Pancreas (tissue), 10 donors: ENCODE data around the gene PSME4. TPM values are rescaled to one million over a fixed set of nuclear protein-coding genes. Genes with fewer than 3 reads are reported as not detected.

ENCODE experiments used
- ATAC-seq, 4 donors: fragments of 200-7000 bp; cut with Tn5 transposase; one replicate each; pipeline versions ENCODE4 v1.8.0 to v1.9.1; 2020; ENCODE audit warnings: mild to moderate bottlenecking in 4 of 4, moderate library complexity in 4 of 4
- DNase-seq, 6 donors: peaks; one replicate each; pipeline ENCODE4 v3.0.0-alpha.2; 2020
- FAIRE-seq: peaks from 2 replicates; lab custom pipeline; 2012; peaks lifted over from hg19 to GRCh38; lab: Jason Lieb, UNC
- H3K27ac ChIP-seq, 4 donors: fragments of 200-600 bp; sonication (generic); 1 replicate in 3 of 4; 2 replicates in 1 of 4; pipeline versions ENCODE4 v1.5.0 to v1.8.0; 2020
- H3K27me3 ChIP-seq, 4 donors: fragments of 200-600 bp; one replicate each; pipeline ENCODE4 v1.8.0; 2021
- H3K36me3 ChIP-seq, 3 donors: fragments of 200-600 bp; sonication (generic) in 1 of 3; one replicate each; pipeline versions ENCODE4 v1.5.0 to v1.8.0; 2020 to 2021
- H3K4me1 ChIP-seq, 3 donors: fragments of 200-600 bp; one replicate each; pipeline ENCODE4 v1.8.0; 2021
- H3K4me3 ChIP-seq, 4 donors: fragments of 200-600 bp; sonication (generic) in 2 of 4; one replicate each; pipeline versions ENCODE4 v1.5.0 to v1.8.0; 2020 to 2021
- H3K9me3 ChIP-seq, 4 donors: fragments of 200-600 bp; one replicate each; pipeline ENCODE4 v1.8.0; 2021
- WGBS, 2 donors: extraction: QIAGEN DNeasy Blood & Tissue Kit; methylation state at CpG; one replicate each; pipeline ENCODE4 v1.1.7; 2013; 5-methylcytosine and 5-hydroxymethylcytosine counted together
- intact Hi-C, 3 donors: fragments of 100-400 bp; cut with DNase I; formaldehyde crosslinking; loops; one replicate each; pipeline versions ENCODE4 v1.11.1 to v1.14.2; 2022
- microRNA-seq, 2 donors: library from miRNA; unstranded; fragments of <30 nt; microRNA quantifications; one replicate each; pipeline versions ENCODE4 to v1.1.0, GENCODE V29; 2019 to 2020
- polyA plus RNA-seq, 2 donors: library from polyadenylated mRNA; stranded (reverse); fragments of 200-250 nt; gene quantifications; one replicate each; pipeline ENCODE4 v1.2.3, GENCODE V29; 2013
- total RNA-seq, 6 donors: library from RNA; stranded (reverse); fragmentation: NEBNext Ultra II Directional in 4 of 6; extraction: Animal tissue kit (Norgen Biotek cat#: 25700) in 4 of 6; gene quantifications; one replicate each; pipeline versions ENCODE4 v1.2.1 to v1.2.4, GENCODE V29; 2021 to 2023
- TF ChIP-seq, protein P1 (sequence below), 4 donors: fragments of 200-600 bp; sonication (generic) in 3 of 4; IDR thresholded peaks; one replicate each; pipeline versions ENCODE4 v1.5.0 to v1.8.0; 2021; ENCODE audit warnings: antibody characterized with exemption in 4 of 4
- donor health status: healthy with polysubstance abuse.
- donor health status: DM: no; HTN: no; CAD: no; lungs with moderate emphysema.
- donor health status: DM: no; HTN: no; CAD: no.
- donor health status: control.
- donor health status: control.
- donor health status: Bipolar disorder and iron deficiency.
- donor health status: DM: yes; HTN: yes; CAD: no.
- donor health status: DM: no; HTN: no; CAD: no.
- donor health status: DM: no; HTN: no; CAD: no.
- donor health status: DM: yes; HTN: yes; CAD: no.

PSME4 gene
- total and polyA plus RNA-seq, 8 donors, result 13.8 to 27.7 (median 17.8) TPM

DNA sequence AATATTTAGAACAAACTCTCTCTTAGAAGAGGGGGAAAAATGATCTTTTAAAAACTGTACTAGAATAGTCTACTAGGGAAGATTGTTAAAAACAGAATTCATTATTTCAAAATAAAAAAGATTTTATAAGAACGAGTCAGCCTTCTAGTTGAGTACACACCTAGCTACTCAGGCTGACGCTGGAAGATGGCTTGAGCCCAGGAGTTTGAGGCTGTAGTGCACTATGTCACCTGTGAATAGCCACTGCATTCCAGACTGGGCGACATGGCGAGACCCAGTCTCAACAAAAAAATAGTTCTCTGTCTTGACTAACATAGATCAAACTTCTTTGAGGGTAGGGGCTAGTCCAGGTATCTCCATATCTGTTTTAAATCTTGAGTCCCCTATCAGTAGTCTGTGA, 150.1 kb downstream of the PSME4 start:
- intact Hi-C loops, result no loop called here

DNA sequence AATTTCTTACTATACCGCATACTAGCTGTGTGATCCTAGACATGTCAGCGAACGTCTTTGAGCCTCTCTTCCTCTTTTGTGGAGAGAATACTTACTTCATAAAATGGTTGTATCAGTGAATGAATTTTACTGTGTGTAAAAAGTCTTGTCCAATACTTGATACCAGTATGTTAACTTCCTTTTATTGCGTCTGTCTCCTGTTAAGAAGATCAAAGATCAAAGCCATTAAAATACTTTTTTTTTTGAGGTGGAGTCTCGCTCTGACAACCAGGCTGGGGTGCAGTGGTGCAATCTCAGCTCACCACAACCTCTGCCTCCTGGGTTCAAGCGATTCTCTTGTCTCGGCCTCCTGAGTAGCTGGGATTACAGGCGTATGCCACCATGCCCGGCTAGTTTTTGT, 150.7 kb downstream of the PSME4 start:
- Histone ChIP-seq H3K4me1 (no peaks in the 10 kb centered on the region), H3K4me3 (no peak overlapping the region), H3K27ac (no peak overlapping the region), H3K27me3 (no peaks in the 10 kb centered on the region), H3K36me3 (peaks cover 0 to 25% (median 0%) of the 10 kb centered on the region in 3 donors), H3K9me3 (no peaks in the 10 kb centered on the region)
- WGBS, 2 donors, result 90 to 92% methylated on average over 9 of the region's 9 CpGs
- FAIRE-seq (no peak), ATAC-seq (no peak), DNase-seq (no peak)
- TF ChIP-seq, protein P1, sequence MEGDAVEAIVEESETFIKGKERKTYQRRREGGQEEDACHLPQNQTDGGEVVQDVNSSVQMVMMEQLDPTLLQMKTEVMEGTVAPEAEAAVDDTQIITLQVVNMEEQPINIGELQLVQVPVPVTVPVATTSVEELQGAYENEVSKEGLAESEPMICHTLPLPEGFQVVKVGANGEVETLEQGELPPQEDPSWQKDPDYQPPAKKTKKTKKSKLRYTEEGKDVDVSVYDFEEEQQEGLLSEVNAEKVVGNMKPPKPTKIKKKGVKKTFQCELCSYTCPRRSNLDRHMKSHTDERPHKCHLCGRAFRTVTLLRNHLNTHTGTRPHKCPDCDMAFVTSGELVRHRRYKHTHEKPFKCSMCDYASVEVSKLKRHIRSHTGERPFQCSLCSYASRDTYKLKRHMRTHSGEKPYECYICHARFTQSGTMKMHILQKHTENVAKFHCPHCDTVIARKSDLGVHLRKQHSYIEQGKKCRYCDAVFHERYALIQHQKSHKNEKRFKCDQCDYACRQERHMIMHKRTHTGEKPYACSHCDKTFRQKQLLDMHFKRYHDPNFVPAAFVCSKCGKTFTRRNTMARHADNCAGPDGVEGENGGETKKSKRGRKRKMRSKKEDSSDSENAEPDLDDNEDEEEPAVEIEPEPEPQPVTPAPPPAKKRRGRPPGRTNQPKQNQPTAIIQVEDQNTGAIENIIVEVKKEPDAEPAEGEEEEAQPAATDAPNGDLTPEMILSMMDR (IDR thresholded peaks at IDR 0.05), result no peak
- intact Hi-C loops, result no loop called here

More for the DNA sequence above, 150.1 kb downstream of the PSME4 start:
- ATAC-seq, result no peak
- no peaks in the 10 kb centered on the region for H3K27me3 ChIP-seq
- no peak overlapping the region for H3K27ac ChIP-seq
- TF ChIP-seq, protein P1 (IDR thresholded peaks at IDR 0.05), result no peak
- no peaks in the 10 kb centered on the region for H3K4me1 ChIP-seq
- no peak for FAIRE-seq
- no peaks in the 10 kb centered on the region for H3K9me3 ChIP-seq
- DNase-seq, result no peak
- H3K4me3 ChIP-seq, result no peak overlapping the region
- 93 to 97% methylated on average over 4 of the region's 4 CpGs for WGBS, 2 donors
- H3K36me3 ChIP-seq, result peaks cover 0 to 18% (median 0%) of the 10 kb centered on the region in 3 donors

DNA sequence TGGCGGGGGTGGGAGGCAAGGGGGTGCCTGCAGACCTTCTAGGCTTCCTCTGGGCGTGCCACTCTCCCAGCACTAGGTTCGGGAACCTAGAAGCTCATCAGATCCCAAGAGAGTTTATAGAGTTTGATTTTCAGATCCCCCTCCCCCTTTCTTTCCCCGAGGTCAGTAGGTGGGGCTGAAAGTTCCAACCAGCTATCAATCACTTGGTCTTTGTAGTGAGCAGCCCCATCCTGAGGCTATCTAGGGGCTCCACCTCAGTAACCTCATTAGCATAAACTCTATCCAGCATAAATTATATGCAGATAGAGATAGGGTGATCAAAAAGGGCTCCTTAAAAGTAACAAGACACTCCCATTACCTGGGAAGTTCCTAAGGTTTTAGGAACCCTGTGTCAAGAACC, 151.2 kb downstream of the PSME4 start:
- DNase-seq (no peak), ATAC-seq (no peak), FAIRE-seq (no peak)
- Histone ChIP-seq H3K4me1 (no peaks in the 10 kb centered on the region), H3K27me3 (no peaks in the 10 kb centered on the region), H3K27ac (no peak overlapping the region), H3K36me3 (peaks cover 0 to 29% (median 0%) of the 10 kb centered on the region in 3 donors), H3K4me3 (no peak overlapping the region), H3K9me3 (no peaks in the 10 kb centered on the region)
- intact Hi-C loops, result no loop called here
- TF ChIP-seq, protein P1 (IDR thresholded peaks at IDR 0.05), result no peak
- WGBS, 2 donors, result 82 to 85% methylated on average over 4 of the region's 4 CpGs

DNA sequence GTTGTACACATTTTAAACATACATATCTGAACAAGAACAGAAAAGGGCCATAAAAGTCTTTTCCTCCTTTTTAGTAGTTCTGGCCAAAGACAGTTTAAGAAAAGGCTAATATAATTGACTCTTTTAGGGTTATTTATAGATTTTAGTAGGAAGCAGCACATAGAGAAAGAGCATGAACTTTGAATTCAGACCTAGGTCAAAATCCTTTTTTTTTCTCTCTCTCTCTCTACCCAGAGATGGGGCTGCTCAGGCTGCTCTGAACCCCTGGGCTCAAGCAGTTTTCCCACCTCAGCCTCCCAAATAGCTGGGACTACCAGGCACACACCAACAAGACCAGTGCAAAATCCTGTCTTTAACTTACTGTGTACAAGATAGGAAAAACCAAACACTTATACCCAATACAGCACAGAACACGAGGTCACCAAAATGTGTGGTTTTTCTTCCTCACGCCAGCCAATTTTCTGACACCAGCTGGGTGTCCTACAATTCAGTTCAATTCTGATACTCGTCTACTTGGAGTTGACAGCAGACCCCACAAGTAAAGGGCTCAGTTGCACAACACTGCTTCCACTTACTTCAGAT, 151.8 kb downstream of the PSME4 start:
- ATAC-seq (no peak), FAIRE-seq (no peak), DNase-seq (no peak)
- intact Hi-C loops, result no loop called here
- Histone ChIP-seq H3K36me3 (peaks cover 0 to 31% (median 0%) of the 10 kb centered on the region in 3 donors), H3K4me1 (no peaks in the 10 kb centered on the region), H3K4me3 (no peak overlapping the region), H3K27ac (no peak overlapping the region), H3K9me3 (no peaks in the 10 kb centered on the region), H3K27me3 (no peaks in the 10 kb centered on the region)
- TF ChIP-seq, protein P1 (IDR thresholded peaks at IDR 0.05), result no peak
- WGBS, 2 donors, result 89 to 95% methylated on average over 3 of the region's 3 CpGs

Small RNAs within 50 kb of the gene (microRNA-seq; reads per million reads assigned to microRNA genes)
- gene MIR3682, result 0 reads per million in 2 donors

Other genes starting within 250 kb of the PSME4 start
- gene CHAC2, start 203.2 kb downstream of the PSME4 start, total RNA-seq, result 1 to 10 TPM in 2 of 6 donors, under 1 TPM in 4; 0.51 to 1.3 (median 0.88) TPM
- gene CHAC2, start 203.2 kb downstream of the PSME4 start, polyA plus RNA-seq, result 1 to 10 TPM; 1.2 to 1.3 TPM
- 10 to 100 TPM in 1 of 6 donors, 1 to 10 TPM in 5; 4.3 to 10.1 (median 7.2) TPM for gene ASB3, start 184.0 kb downstream of the PSME4 start, total RNA-seq
- gene ASB3, start 184.0 kb downstream of the PSME4 start, polyA plus RNA-seq, result 1 to 10 TPM; 4.8 to 8.8 TPM
- 10 to 100 TPM; 24.8 to 45.0 (median 33.3) TPM for gene ERLEC1, start 183.9 kb downstream of the PSME4 start, total RNA-seq
- gene ERLEC1, start 183.9 kb downstream of the PSME4 start, polyA plus RNA-seq, result 10 to 100 TPM; 16.8 to 45.9 TPM
- gene GPR75, start 111.0 kb downstream of the PSME4 start, total RNA-seq, result 1 to 10 TPM; 1.1 to 1.9 (median 1.6) TPM
- gene GPR75, start 111.0 kb downstream of the PSME4 start, polyA plus RNA-seq, result 1 to 10 TPM; 1.3 to 1.5 TPM
- 10 to 100 TPM in 3 of 6 donors, 1 to 10 TPM in 3; 8.0 to 12.9 (median 9.4) TPM for gene ACYP2, start 144.6 kb upstream of the PSME4 start, total RNA-seq
- gene ACYP2, start 144.6 kb upstream of the PSME4 start, polyA plus RNA-seq, result 10 to 100 TPM; 15.1 to 18.0 TPM